ENCODE data around the gene C15orf40.
"Not testable (repeated sequence)": the region's sequence is repeated elsewhere in the genome, so short reads cannot be mapped to it uniquely, and the experiment has no call there.

C15orf40 gene

DNA sequence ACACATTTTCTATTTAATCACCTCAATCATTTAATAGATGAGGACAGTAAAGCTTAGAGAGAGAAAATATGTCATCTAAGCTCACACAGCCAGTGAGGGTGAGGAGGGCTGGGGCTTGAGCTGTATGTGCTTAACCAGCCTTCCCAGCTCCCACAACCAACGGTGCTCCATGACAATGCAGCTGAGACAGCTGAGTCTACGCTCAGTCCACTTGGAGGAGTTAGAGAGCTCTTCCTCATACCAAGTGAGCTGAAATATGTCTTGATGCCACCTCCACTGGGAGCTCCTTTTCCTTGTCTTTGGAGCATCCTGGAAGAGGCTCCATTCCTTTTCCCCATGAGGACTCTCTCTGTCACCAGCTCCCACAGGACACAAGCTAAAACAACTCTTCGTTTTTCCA lies 68.3 kb downstream of the C15orf40 start:
- no peak overlapping the region for H3K4me3 ChIP-seq (ENCODE audit: control insufficient read depth, low read depth, low read length)
- TF ChIP-seq, protein P1, sequence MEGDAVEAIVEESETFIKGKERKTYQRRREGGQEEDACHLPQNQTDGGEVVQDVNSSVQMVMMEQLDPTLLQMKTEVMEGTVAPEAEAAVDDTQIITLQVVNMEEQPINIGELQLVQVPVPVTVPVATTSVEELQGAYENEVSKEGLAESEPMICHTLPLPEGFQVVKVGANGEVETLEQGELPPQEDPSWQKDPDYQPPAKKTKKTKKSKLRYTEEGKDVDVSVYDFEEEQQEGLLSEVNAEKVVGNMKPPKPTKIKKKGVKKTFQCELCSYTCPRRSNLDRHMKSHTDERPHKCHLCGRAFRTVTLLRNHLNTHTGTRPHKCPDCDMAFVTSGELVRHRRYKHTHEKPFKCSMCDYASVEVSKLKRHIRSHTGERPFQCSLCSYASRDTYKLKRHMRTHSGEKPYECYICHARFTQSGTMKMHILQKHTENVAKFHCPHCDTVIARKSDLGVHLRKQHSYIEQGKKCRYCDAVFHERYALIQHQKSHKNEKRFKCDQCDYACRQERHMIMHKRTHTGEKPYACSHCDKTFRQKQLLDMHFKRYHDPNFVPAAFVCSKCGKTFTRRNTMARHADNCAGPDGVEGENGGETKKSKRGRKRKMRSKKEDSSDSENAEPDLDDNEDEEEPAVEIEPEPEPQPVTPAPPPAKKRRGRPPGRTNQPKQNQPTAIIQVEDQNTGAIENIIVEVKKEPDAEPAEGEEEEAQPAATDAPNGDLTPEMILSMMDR (IDR thresholded peaks at IDR 0.05; ENCODE audit: control insufficient read depth, insufficient read depth, low read depth, low read length, missing control alignments), result no peak
- DNase-seq (ENCODE audit: low read depth), result no peak

DNA sequence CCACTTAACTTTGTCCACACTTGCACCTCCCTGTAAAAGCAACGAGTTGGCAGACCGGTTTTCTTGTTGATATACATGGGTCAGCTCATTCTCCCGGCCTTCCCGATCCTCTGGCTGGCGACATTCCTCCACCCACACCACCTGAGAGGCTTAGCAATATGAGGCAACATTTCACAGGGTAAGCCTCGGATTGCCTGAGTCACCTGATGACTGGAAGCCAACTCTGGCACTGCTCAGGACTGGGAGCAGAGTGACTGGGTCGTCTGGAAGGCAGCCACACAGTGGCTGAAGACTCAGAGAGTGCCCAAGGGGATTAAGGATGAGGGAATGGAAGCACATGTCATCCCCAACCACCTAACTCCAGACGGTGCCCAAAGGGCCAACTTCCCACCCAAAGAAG lies 68.7 kb downstream of the C15orf40 start:
- no peak overlapping the region for H3K4me3 ChIP-seq (ENCODE audit: control insufficient read depth, low read depth, low read length)
- TF ChIP-seq, protein P1 (IDR thresholded peaks at IDR 0.05; ENCODE audit: control insufficient read depth, insufficient read depth, low read depth, low read length, missing control alignments), result no peak
- DNase-seq (ENCODE audit: low read depth), result peak; percentile 23

- DNase-seq (ENCODE audit: low read depth); H3K4me3 ChIP-seq (ENCODE audit: control insufficient read depth, low read depth, low read length): not testable (repeated sequence)
These were observed 71.8 kb downstream of the C15orf40 start for GRCh38 chr15:82939678-82940077.

All from AG09309 (cell line).